ENCODE measurements around the gene TPRG1. TPM values are rescaled to one million over a fixed set of nuclear protein-coding genes. Genes with fewer than 3 reads are reported as not detected.

The TPRG1 gene
- total and polyA plus RNA-seq, 2 donors (not counting 1 experiment from before 2014, with no cell fraction given), result 0.47 to 0.99 TPM

GRCh38 chr3:189300345-189300744, 128.6 kb downstream of the TPRG1 start:
- Histone ChIP-seq H3K36me3 (ENCODE audit: control insufficient read depth, insufficient read depth, low read length) (no peaks in the 10 kb centered on the region), H3K9me3 (ENCODE audit: control insufficient read depth, insufficient read depth, low read depth, low read length) (no peaks in the 10 kb centered on the region), H3K4me3 (replicated peaks in 1 of 4; ENCODE audit: control extremely low read depth in 1 of 4, insufficient read depth in 1 of 4, low read depth in 3 of 4, low read length in 4 of 4) (no peak overlapping the region), H2AFZ (ENCODE audit: low read length) (no peak overlapping the region), H3K9ac (ENCODE audit: insufficient read depth, low read length) (no peak overlapping the region), H3K27ac (ENCODE audit: insufficient read depth, low read length) (no peak overlapping the region), H3K4me2 (ENCODE audit: extremely low read depth, insufficient read depth, low read length) (no peak overlapping the region), H4K20me1 (ENCODE audit: control insufficient read depth, extremely low read depth, insufficient read depth, low read length) (no peaks in the 10 kb centered on the region), H3K79me2 (ENCODE audit: control insufficient read depth, insufficient read depth, low read length) (no peaks in the 10 kb centered on the region), H3K27me3 (ENCODE audit: control insufficient read depth, insufficient read depth, low read length) (no peaks in the 10 kb centered on the region), H3K4me1 (ENCODE audit: control insufficient read depth, extremely low read depth, insufficient read depth, low read length) (no peaks in the 10 kb centered on the region)
- no peak for TF ChIP-seq EZH2 (IDR thresholded peaks at IDR 0.05; ENCODE audit: low read length, missing control alignments)
- TF ChIP-seq CTCF (conservative IDR thresholded peaks at IDR 0.05 in 1 of 2, IDR thresholded peaks at IDR 0.05 in 1 of 2; ENCODE audit: low read depth in 1 of 2, low read length in 2 of 2), result no peak
- no peak for DNase-seq (ENCODE audit: low read depth in 2 of 2)

- Histone ChIP-seq H3K4me3 (replicated peaks in 1 of 4; ENCODE audit: control extremely low read depth in 1 of 4, insufficient read depth in 1 of 4, low read depth in 3 of 4, low read length in 4 of 4) (no peak overlapping the region), H3K79me2 (ENCODE audit: control insufficient read depth, insufficient read depth, low read length) (no peaks in the 10 kb centered on the region), H3K4me1 (ENCODE audit: control insufficient read depth, extremely low read depth, insufficient read depth, low read length) (no peaks in the 10 kb centered on the region), H3K9ac (ENCODE audit: insufficient read depth, low read length) (no peak overlapping the region), H3K9me3 (ENCODE audit: control insufficient read depth, insufficient read depth, low read depth, low read length) (no peaks in the 10 kb centered on the region), H3K4me2 (ENCODE audit: extremely low read depth, insufficient read depth, low read length) (no peak overlapping the region), H3K36me3 (ENCODE audit: control insufficient read depth, insufficient read depth, low read length) (no peaks in the 10 kb centered on the region), H3K27ac (ENCODE audit: insufficient read depth, low read length) (no peak overlapping the region), H4K20me1 (ENCODE audit: control insufficient read depth, extremely low read depth, insufficient read depth, low read length) (no peaks in the 10 kb centered on the region), H3K27me3 (ENCODE audit: control insufficient read depth, insufficient read depth, low read length) (no peaks in the 10 kb centered on the region), H2AFZ (ENCODE audit: low read length) (no peak overlapping the region)
- no peak for DNase-seq (ENCODE audit: low read depth in 2 of 2)
- TF ChIP-seq EZH2 (IDR thresholded peaks at IDR 0.05; ENCODE audit: low read length, missing control alignments) (no peak), CTCF (conservative IDR thresholded peaks at IDR 0.05 in 1 of 2, IDR thresholded peaks at IDR 0.05 in 1 of 2; ENCODE audit: low read depth in 1 of 2, low read length in 2 of 2) (no peak)
Observed at GRCh38 chr3:189301479-189301878, 129.7 kb downstream of the TPRG1 start.

- Histone ChIP-seq H3K79me2 (ENCODE audit: control insufficient read depth, insufficient read depth, low read length) (no peaks in the 10 kb centered on the region), H3K9ac (ENCODE audit: insufficient read depth, low read length) (no peak overlapping the region), H3K4me3 (replicated peaks in 1 of 4; ENCODE audit: control extremely low read depth in 1 of 4, insufficient read depth in 1 of 4, low read depth in 3 of 4, low read length in 4 of 4) (no peak overlapping the region), H4K20me1 (ENCODE audit: control insufficient read depth, extremely low read depth, insufficient read depth, low read length) (no peaks in the 10 kb centered on the region), H3K36me3 (ENCODE audit: control insufficient read depth, insufficient read depth, low read length) (no peaks in the 10 kb centered on the region), H2AFZ (ENCODE audit: low read length) (no peak overlapping the region), H3K4me2 (ENCODE audit: extremely low read depth, insufficient read depth, low read length) (no peak overlapping the region), H3K27me3 (ENCODE audit: control insufficient read depth, insufficient read depth, low read length) (no peaks in the 10 kb centered on the region), H3K4me1 (ENCODE audit: control insufficient read depth, extremely low read depth, insufficient read depth, low read length) (no peaks in the 10 kb centered on the region), H3K27ac (ENCODE audit: insufficient read depth, low read length) (no peak overlapping the region), H3K9me3 (ENCODE audit: control insufficient read depth, insufficient read depth, low read depth, low read length) (no peaks in the 10 kb centered on the region)
- TF ChIP-seq CTCF (conservative IDR thresholded peaks at IDR 0.05 in 1 of 2, IDR thresholded peaks at IDR 0.05 in 1 of 2; ENCODE audit: low read depth in 1 of 2, low read length in 2 of 2) (no peak), EZH2 (IDR thresholded peaks at IDR 0.05; ENCODE audit: low read length, missing control alignments) (no peak)
- DNase-seq (ENCODE audit: low read depth in 2 of 2), result no peak
Observed at GRCh38 chr3:189303584-189303983, 131.8 kb downstream of the TPRG1 start.

Measured in fibroblast of lung (primary cell).